Measurements from ENCODE around the gene SLX1A. TPM values are rescaled to one million over a fixed set of nuclear protein-coding genes. Genes with fewer than 3 reads are reported as not detected.
"Not testable (repeated sequence)": the region's sequence is repeated elsewhere in the genome, so short reads cannot be mapped to it uniquely, and the experiment has no call there.

Gene SLX1A
- total RNA-seq: 10 to 100 TPM; 18.7 to 24.8 TPM
- long read RNA-seq, transcript SLX1A-201 (6 exons, 1,091 nt): major isoform, 5 of 5 reads
- long read RNA-seq, partial matches to known transcripts: 0 of 5 reads
- long read RNA-seq, other reads (novel, unspliced or antisense): 0 of 5 reads

- intact Hi-C loops (cut with DNase I); DNase-seq: not testable (repeated sequence)
- peak; percentile 96 to 97 for ATAC-seq
Observed at GRCh38 chr16:30193615-30194014, at the start of gene SLX1A, which contains the start of gene BOLA2B. SLX1A (plus strand) TSS chr16:30193875; CDS start chr16:30194085, 210 bp downstream. BOLA2B (minus strand) TSS chr16:30193666; CDS start chr16:30193595, 71 bp downstream.

- ATAC-seq: no peak
- intact Hi-C loops (cut with DNase I): no loop called here
- no peak for DNase-seq
Observed at GRCh38 chr16:30144017-30144416, 49.7 kb upstream of the SLX1A start.

DNA sequence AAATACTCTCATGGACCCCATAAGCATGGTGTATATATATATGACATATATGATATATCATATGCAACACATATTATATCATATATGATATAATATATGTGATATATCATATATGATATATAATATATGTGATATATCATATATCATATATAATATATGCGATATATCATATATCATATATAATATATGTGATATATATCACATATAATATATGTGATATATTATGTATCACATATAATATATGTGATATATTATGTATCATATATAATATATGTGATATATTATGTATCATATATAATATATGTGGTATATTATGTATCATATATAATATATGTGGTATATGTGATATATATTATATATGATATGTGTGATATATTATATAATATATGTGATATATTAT, 48.8 kb upstream of the SLX1A start:
- DNase-seq (no peak), ATAC-seq (no peak)
- intact Hi-C loops (cut with DNase I): no loop called here

DNA sequence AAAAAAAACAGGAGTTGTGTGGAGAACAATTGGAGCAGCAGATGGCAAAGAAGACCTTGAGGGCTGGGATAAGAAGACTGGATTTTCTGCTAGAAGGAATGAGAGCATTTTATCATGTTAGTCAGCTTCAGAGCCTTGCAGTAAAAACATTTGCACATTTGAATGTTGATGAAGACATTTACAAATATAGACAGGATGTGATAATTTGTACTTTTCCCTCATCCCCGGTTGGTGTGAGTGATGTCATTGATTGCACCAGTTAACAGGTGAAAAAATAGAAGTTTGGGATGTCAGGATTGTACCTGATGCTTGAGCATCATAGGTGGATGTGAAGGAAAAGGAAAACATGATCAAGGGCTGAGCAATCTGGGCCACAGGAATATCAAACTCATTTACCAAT, 48.0 kb upstream of the SLX1A start:
- intact Hi-C loops (cut with DNase I): no loop called here
- DNase-seq: no peak
- no peak for ATAC-seq

- intact Hi-C loops (cut with DNase I): no loop called here
- DNase-seq: no peak
- no peak for ATAC-seq
Observed at GRCh38 chr16:30147843-30148510, 45.7 kb upstream of the SLX1A start.

- no peak for DNase-seq
- no peak for ATAC-seq
- intact Hi-C loops (cut with DNase I): no loop called here
Observed at GRCh38 chr16:30149250-30149930, 44.3 kb upstream of the SLX1A start.

DNA sequence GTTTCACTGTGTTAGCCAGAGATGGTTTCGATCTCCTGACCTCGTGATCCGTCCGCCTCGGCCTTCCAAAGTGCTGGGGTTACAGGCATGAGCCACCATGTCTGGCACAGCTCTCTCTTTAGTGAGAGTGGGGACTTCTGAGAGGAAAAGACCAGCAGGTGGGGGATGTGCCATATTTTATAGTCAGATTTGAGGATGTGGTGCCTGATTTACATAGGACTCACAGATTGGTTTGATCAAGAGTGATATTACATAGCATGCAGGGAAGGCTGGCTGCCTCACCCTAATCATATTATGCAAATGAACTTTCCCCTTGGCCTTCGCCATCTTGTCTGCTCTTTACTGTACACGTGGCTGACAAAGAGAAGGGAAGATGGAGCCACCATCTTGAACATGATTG, 42.6 kb upstream of the SLX1A start:
- intact Hi-C loops (cut with DNase I): no loop called here
- ATAC-seq (no peak), DNase-seq (no peak)

- DNase-seq (no peak), ATAC-seq (no peak)
- intact Hi-C loops (cut with DNase I): no loop called here
Observed at GRCh38 chr16:30152517-30152916, 41.2 kb upstream of the SLX1A start.

- no peak for ATAC-seq
- intact Hi-C loops (cut with DNase I): no loop called here
- DNase-seq: no peak
Observed at GRCh38 chr16:30155188-30155587, 38.5 kb upstream of the SLX1A start.

GRCh38 chr16:30157214-30157613, 36.5 kb upstream of the SLX1A start:
- ATAC-seq (no peak), DNase-seq (no peak)
- intact Hi-C loops (cut with DNase I): no loop called here

- ATAC-seq (no peak), DNase-seq (no peak)
- intact Hi-C loops (cut with DNase I): no loop called here
Observed at GRCh38 chr16:30163538-30163937, 30.1 kb upstream of the SLX1A start.

- intact Hi-C loops (cut with DNase I): loop anchor here in 1 of 2 donors (5.0 kb wide), 1 partner anchor 34 kb away; no protein-coding TSS in a partner anchor
- ATAC-seq (peak in 1 of 2 donors; percentile 66), DNase-seq (no peak)
Observed at GRCh38 chr16:30166202-30166902, 27.3 kb upstream of the SLX1A start.

DNA sequence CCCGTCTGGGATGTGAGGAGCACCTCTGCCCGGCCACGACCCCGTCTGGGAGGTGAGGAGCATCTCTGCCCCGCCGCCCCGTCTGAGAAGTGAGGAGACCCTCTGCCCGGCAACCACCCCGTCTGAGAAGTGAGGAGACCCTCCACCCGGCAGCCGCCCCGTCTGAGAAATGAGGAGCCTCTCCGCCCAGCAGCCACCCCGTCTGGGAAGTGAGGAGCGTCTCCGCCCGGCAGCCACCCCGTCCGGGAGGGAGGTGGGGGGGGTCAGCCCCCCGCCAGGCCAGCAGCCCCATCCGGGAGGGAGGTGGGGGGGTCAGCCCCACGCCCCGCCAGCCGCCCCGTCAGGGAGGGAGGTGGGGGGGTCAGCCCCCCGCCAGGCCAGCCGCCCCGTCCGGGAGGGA, 24.9 kb upstream of the SLX1A start:
- DNase-seq, ATAC-seq: not testable (repeated sequence)
- intact Hi-C loops (cut with DNase I): loop anchor here in 1 of 2 donors (5.0 kb wide), 1 partner anchor 36 kb away; no protein-coding TSS in a partner anchor

- intact Hi-C loops (cut with DNase I): loop anchor here in 1 of 2 donors (5.0 kb wide), 1 partner anchor 37 kb away; no protein-coding TSS in a partner anchor
- not testable (repeated sequence) for DNase-seq, ATAC-seq
Observed at GRCh38 chr16:30169416-30169815, 24.3 kb upstream of the SLX1A start.

DNA sequence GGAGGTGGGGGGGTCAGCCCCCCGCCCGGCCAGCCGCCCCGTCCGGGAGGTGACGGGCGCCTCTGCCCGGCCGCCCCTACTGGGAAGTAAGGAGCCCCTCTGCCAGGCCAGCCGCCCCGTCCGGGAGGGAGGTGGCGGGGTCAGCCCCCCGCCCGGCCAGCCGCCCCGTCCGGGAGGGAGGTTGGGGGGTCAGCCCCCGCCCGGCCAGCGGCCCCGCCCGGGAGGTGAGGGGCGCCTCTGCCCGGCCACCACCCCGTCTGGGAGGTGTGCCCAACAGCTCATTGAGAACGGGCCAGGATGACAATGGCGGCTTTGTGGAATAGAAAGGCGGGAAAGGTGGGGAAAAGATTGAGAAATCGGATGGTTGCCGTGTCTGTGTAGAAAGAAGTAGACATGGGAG, 23.5 kb upstream of the SLX1A start:
- DNase-seq; ATAC-seq; intact Hi-C loops (cut with DNase I): not testable (repeated sequence)

DNA sequence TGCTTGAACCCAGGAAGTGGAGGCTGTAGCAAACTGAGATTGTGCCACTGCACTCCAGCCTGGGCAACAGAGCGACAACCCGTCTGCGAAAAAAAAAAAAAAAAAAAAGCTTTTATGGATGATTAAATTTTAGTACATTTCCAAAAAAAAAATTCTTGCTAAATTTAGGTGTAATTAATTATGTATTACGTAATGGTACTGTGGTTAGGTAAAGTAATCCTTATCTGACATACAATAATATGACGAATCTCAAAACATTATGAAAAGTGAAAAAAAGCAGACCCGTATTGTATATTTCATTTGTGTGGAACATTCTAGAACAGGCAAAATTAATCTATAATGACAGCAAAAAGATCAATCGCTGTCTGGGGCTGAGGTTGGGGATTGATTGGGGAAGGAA, 20.6 kb upstream of the SLX1A start:
- ATAC-seq: no peak
- DNase-seq: no peak
- intact Hi-C loops (cut with DNase I): no loop called here

DNA sequence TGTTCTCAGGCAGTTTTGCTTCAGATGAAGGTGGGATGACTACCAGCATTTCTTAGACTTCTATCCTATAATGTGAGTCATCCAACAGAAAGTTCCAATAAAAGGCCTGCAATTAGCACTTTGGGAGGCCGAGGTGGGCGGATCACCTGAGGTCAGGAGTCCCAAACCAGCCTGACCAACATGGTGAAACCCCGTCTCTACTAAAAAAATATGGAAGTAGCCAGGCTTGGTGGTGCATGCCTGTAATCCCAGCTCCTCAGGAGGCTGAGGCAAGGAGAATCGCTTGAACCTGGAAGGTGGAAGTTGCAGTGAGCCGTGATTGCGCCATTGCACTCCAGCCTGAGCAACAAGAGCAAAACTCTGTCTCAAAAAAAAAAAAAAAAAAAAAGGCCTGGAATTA, 16.8 kb upstream of the SLX1A start:
- intact Hi-C loops (cut with DNase I); DNase-seq; ATAC-seq: not testable (repeated sequence)

GRCh38 chr16:30179195-30179594, 14.5 kb upstream of the SLX1A start:
- ATAC-seq (no peak), DNase-seq (no peak)
- intact Hi-C loops (cut with DNase I): no loop called here

GRCh38 chr16:30179931-30180330, 13.7 kb upstream of the SLX1A start:
- ATAC-seq: no peak
- no peak for DNase-seq
- intact Hi-C loops (cut with DNase I): no loop called here

DNA sequence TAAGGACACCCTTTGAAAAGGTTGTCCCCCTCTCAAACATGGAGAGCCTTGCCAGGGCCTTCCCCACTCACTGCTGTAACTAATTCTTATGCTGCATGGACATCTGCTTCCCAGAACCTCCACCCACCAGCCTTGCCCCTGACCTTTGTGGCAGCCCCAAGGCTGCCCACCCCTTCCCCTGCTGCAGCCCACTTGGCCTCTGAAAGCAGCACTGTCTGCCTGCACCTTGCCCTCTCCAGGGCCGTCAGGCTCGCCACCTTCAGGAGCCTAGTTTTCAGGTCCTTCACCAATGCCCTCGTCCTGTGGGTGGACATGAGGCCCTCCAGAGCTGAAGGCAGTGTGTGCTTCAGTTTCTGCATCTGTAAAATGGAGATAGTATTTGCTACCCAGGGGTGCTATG, 12.9 kb upstream of the SLX1A start:
- DNase-seq: no peak
- intact Hi-C loops (cut with DNase I): no loop called here
- no peak for ATAC-seq
